ENCODE data around the gene CCNJL.

GRCh38 chr5:160325716-160326115 is 13.4 kb upstream of the CCNJL start:
- no peak for TF ChIP-seq CTCF (IDR thresholded peaks at IDR 0.05)
- no peak for TF ChIP-seq POLR2A (IDR thresholded peaks at IDR 0.05)

Measured in body of pancreas (tissue), 4 donors.